Thyroid gland (tissue), 4 donors: ENCODE data around the gene SORL1-AS1.

Experiments
- CTCF ChIP-seq, 6 experiments: fragments of 200-600 bp in 3 of 6; fragments of 450-650 bp in 3 of 6; sonication (generic) in 3 of 6; IDR thresholded peaks; one replicate each; pipeline ENCODE4 v1.5.1; 2016 to 2019; ENCODE audit warnings: antibody characterized with exemption in 6 of 6, mild to moderate bottlenecking in 2 of 6, inconsistent platforms in 1 of 6, moderate library complexity in 1 of 6
- POLR2A ChIP-seq, 2 donors: fragments of 450-650 bp; IDR thresholded peaks; one replicate each; pipeline ENCODE4 v1.6.1; 2017; ENCODE audit warnings: antibody characterized with exemption in 2 of 2, mild to moderate bottlenecking in 2 of 2, moderate library complexity in 1 of 2

DNA sequence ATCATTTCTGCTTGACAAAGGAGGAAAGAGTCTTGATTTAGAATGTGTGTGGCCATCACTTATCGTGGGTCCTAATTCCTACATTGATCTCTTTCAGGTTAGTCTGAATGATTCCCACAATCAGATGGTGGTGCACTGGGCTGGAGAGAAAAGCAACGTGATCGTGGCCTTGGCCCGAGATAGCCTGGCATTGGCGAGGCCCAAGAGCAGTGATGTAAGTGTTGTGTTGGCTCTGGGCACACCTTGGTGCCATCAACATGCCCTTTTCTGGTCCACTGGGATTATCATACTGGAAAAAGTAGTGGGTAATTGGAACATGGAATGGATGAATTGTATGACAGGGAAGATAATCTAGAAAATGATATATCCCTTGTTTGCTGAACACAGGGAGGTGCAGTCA is 17.1 kb upstream of the SORL1-AS1 start:
- TF ChIP-seq POLR2A (IDR thresholded peaks at IDR 0.05) (no peak), CTCF (IDR thresholded peaks at IDR 0.05) (no peak)
